MV-4-11 (cell line): ENCODE data around the gene LHB.

Source experiments
- DNase-seq: peaks from one replicate; lab custom pipeline; 2025; lab: John Stamatoyannopoulos, UW

LHB gene

GRCh38 chr19:48975947-48976847 lies 40.7 kb downstream of the LHB start:
- peak; percentile 44 for DNase-seq

GRCh38 chr19:48970923-48971395 lies 45.9 kb downstream of the LHB start:
- DNase-seq: peak; percentile 89

GRCh38 chr19:48970139-48970766 lies 46.6 kb downstream of the LHB start:
- DNase-seq: no peak

DNA sequence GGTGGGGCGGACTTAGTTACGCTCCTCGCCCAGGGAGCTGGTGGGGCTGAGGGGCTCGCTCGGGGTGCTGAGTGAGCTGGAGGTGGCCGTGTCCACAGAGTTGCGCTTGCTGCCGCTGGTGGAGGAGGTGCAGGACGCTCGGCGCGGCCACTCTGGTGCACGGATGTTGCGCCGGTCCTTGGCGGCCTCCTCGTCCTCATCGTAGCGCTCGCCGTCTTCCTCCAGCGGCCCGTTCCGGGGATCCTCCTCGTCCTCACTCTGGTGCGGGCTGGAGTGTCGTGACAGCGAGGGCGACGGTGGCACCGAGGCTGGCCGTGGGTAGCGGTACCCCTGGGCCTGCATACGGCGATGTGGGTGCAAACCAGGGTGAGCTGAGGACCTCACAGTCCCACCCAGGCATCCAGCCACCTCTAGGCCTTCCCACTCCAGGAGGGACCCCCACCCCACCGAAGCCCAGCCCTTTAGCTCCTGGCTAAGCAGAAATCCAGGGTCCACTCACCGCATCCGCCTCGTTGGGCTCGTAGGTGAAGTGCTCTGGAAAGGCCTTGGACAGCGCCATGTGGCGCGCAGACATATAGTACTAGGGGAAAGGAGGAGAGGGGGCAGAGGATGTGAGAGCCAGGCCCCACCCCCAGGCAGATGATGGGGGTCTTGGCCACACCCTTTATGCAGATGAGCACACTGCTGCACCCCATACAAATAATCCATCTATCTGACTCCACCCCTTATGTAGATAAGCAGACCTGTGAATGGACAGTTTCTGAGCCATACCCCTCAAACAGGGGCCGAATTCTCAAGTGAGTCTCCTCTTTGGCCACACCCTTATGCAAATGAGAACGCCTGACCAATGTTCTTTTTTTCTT lies 47.4 kb downstream of the LHB start:
- DNase-seq: peak; percentile 84

DNA sequence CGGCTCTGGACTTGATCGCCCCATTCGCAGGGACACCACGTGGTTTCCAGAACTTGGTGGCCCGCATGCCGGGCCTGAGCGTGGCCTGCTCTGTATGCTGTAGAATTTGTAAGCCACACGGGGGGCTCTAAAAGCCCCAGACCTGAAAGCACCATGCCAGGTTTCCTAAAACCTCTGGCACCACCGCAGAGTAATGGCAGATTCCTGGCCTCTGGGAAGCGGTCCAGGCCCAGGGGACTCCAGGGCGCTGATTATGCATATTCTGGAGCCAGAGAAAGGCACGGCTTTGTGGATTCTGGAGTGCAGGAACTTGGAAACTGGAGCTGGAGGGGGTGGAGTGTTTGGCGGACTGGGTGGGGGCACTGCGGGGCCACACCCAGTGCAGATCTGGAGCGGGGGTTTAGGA lies 48.1 kb downstream of the LHB start:
- DNase-seq: no peak

DNA sequence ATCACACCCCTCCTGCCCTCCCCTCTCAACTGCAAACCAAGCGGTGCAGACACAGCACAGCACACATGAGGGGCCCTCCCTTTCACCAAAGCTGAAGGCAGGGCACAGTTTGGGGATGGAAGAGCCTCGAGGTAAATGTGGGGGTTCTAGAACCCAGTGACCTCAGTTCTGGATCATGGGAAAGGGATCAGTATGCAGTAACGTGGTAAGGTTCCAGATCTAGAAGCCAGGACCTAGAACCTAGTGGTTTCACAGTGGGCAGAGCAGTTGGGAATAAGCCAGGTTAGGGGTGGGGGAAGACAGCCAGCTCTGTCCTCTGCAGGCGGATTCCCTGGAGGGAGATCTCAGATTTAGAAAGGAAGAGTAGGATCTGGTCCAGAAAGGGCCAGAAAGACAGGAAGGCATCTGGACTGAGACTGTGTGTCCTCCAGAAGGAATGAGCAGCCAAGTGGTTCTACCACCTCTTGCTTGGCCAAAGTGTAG lies 48.7 kb downstream of the LHB start:
- DNase-seq: no peak

GRCh38 chr19:48967346-48968178 lies 49.3 kb downstream of the LHB start:
- DNase-seq: peak; percentile 100

- DNase-seq: peak; percentile 81
Observed at GRCh38 chr19:48966541-48967345, 50.1 kb downstream of the LHB start.
